GM15510 (cell line): ENCODE data around the gene PACSIN1.

Experiments
- POLR2A ChIP-seq: IDR thresholded peaks from 3 replicates; pipeline ENCODE4 v1.6.1; 2011; ENCODE audit warnings: borderline replicate concordance; ENCODE audit not compliant: insufficient read length; ENCODE audit errors: extremely low read depth

Gene PACSIN1

DNA sequence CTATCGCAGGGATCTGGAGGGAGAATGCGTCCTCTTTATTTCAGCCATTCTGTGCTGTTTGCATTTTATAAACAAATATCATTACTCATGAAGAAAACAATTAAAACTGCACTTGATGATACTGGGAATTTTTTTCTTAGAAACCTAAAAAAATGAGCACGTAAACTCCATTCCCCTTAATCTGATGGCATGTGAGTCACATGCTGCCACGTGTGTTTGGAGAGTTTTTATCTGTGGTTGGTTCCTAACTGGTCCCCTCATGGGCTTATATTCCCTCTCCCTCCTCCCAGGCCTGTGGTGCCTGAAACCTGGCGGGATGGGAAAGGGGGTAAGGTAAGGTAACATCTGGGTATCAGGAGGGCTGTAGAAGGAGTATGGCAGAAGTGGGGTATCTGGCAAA is 6.5 kb downstream of the PACSIN1 start:
- TF ChIP-seq POLR2A = no peak

DNA sequence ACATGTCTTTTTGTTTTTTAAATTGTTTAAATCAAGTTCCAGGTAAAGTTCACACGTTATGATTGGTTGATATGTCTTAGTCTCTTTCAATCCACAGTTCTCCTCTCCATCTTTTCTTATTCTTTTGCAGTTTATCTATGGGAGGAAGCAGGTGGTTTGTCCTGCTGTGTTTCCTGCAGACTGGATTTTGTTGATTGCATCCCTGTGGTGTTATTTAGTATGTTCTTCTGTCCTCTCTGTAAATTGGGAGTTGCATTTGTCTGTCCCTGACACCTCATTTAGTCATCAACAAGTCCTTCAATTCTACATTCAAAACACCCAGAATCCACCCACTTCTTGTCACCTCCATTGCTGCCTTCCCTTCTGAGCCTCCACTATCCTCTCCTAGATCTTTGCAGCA is 8.1 kb downstream of the PACSIN1 start:
- TF ChIP-seq POLR2A = no peak

DNA sequence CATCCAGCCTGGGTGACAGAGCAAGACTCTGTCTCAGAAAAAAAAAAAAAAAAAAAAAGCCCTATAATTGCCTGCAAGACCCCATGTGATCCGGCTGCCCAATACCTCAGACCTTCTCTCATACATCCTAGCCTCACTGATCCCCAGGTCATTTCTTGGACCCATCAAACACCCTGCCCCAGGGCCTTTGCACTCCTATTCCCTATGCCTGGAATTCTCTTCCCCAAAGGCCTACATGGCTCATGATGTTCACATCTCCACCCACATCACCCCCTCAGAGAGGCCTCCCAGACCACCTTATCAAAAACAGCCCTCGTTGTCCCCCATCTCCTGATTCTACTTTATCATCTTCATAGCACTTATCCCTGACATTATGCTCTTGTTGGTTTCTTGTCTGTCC is 8.9 kb downstream of the PACSIN1 start:
- TF ChIP-seq POLR2A = no peak

DNA sequence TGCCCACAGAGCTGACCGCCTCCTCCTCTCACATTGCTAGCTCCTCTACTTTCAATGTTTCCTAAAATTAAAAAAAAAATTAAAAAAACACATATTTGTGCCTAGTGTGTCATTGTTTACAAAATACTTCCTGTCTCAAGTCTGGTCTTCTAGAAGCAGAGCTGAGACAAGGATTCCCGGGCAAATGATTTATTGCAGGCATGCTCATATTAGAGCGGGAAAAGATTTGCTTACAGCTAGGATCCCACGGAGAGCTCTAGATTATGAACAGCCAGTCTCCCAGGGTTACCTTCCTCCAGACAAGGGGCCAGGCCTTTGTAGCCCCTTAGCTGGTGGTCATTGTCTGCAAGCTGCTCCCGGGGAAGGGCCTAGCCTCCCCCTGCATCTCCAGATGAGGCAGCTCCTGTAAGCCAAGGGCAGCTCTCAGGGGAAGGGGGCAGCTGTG is 9.4 kb downstream of the PACSIN1 start:
- TF ChIP-seq POLR2A = no peak

DNA sequence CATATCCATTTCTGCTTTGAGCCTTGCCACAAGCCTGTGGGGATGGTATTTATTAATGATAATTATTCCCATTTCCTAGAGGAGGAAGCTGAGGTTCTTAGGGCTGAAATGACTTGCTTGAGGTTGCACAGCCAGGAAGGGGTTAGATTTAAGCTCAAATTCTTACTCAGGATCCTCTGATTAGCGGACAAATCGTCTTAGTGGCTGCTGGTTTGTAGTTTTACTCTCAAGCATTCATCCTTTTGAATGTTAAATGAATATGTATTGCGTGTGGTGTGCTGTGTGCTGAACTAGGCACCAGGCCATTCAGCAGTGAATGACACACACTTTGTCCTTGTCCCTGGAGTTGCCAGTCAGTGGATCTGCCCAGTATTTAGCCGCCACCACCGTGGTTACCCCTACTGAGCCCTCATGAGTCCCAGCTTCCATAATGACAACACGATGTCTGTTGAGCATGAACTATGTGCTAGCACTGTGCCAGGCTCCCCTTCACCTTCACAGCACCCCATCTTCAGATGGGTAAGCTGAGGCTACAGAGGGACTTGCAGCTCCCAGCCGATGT is 10.0 kb downstream of the PACSIN1 start:
- TF ChIP-seq POLR2A = no peak

DNA sequence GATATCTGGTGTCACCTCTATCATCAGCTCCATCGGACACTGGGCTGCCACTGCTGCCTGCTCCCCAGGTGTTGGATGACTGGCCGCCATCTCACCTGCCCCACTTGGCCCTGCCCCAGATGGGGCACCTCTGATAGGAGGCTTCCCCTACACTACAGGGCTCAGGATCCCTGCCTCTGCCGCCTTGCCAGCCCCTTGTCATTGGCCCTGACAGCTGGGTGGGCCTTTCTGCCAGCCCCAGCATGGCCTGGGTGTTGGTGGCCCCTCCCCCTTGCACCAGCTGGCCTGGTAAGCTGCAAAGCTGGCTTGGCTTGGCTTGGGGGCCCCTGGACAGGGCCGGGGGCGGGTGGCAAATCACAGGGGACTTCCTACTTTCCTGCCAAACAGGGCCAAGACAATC is 10.6 kb downstream of the PACSIN1 start:
- TF ChIP-seq POLR2A = no peak

DNA sequence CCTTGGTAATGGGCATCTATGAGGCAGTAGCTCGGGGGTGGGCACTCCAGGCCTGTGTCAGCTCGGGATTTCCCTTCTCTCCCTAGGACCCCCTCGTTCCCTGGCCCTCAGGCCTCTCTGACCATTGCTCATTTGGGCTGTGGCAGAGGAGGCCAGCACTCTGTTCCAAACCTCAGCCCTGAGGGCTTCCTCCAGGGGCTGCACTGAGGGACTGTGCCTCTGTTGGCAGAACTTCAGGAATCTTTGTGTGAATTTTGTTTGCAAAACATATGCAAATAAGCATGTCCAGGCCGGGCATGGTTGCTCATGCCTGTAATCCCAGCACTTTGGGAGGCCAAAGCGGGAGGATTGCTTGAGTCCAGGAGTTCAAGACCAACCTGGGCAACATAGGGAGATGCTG is 11.0 kb downstream of the PACSIN1 start:
- TF ChIP-seq POLR2A = no peak

DNA sequence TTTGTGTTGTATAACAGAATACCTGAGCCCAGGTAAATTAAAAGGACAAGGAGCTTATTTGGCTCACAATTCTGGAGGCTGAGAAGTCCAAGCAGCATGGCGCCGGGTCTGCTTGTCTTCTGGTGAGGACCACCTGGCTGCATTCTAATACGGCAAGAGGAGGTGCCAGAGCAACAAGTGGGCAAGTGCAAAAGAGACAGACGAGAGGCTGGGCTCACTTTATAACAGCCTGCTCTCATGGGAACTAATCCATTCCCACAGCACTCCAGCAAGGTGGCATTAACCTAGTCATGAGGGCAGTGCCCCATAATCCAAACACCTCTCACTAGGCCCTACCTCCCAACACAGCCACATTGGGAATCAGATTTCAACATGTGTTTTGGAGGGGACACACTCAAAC is 12.9 kb downstream of the PACSIN1 start:
- TF ChIP-seq POLR2A = no peak

DNA sequence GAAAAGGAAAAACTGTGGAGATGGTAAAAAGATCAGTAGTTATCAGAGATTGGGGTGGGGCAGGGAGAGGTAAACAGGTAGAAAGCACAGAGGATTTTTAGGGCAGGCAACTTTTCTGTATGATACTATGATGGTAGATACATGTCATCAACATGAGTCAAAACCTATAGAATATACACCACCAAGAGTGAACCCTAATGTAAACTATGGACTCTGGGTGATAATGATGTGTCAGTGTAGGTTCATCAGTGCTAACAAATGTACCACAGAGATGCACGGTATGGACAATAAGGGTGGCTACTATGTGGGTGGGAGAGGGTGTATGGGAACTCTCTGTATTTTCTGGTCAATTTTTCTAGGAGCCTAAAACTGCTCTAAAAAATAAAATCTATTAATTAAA is 18.5 kb downstream of the PACSIN1 start:
- TF ChIP-seq POLR2A = no peak

DNA sequence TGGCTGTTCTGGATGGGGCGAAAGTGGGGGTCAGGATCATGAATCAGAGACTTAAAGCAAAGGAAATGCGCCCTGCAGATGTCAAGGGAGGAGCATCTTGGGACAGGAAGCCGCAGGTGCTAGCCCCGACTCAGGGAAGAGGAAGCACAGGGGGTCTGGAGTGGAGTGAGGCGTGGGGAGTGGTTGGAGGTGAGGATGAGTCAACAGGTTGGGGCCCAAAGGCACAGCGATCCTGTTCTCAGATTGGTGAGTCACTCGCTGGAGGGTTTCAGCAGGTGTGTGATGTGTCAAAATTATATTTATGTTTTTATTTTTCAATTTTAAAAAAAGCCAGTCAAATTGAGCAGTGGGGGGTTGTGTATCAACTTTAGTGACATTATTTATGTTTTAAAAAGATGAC is 19.0 kb downstream of the PACSIN1 start:
- TF ChIP-seq POLR2A = no peak

DNA sequence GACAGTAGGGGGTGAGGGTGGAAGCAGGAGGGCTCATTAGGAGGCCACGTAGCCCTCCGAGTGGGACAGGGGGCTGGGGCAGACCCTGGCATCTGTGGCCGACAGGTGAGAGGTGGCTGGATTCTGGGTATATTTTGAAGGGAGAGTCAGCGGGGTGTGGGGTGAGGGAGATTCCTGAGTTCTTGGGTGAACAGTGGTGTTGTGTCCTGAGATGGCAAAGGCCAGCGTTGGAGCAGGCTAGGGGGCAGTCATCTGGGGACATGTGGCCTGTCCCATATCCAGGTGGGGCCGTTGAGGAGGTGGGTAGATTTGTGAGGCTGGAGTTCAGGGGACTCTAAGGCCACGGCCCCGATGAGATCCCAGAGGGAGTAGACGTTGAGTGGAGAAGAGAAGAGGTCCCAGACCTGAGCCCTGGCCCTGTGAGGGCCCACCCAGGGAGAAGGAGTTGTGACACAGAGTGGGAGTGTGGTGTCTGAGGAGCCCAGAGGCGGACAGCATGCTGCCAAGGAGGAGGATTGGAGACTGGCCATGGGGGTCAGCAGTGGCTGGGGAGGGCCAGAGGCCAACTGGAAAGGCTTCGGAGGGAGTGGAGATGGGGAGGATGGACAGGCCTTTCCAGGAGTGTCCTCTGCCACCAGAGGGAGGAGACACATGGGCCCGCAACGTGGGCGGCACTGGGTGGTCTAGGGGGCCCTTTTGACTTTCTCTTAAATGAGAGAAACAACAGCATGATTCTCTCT is 19.6 kb downstream of the PACSIN1 start:
- TF ChIP-seq POLR2A = no peak

DNA sequence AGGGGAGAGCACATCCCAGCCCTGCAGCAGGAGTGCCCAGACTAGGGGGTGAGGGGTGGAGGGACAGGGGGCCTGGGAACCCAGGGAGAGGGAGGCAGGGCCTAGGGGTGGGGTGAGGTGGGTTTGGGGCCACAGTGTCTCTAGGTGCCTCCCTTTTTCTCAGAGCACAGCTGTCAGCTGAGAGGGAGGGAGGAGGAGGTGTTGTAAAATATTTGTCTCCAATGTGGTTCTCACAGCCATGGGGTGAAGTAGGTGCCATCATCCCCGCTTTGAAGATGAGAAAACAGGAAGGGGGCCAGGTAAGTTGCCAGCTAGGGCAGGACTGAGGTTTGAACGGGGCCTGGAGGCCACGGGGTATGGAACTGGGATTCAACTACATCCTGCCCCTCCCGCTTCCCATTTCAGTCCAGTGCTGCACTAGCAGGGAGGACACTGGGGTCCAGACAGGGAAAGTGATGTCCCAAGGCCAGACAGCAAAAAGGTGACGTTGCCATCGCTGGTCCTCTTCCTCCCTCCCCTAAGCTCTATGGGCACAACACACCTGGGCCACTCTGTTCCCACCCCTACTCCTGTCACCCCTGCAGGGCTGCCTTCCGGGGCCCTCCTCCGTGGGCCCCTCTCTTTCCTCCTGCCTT is 20.3 kb downstream of the PACSIN1 start:
- no peak for TF ChIP-seq POLR2A

DNA sequence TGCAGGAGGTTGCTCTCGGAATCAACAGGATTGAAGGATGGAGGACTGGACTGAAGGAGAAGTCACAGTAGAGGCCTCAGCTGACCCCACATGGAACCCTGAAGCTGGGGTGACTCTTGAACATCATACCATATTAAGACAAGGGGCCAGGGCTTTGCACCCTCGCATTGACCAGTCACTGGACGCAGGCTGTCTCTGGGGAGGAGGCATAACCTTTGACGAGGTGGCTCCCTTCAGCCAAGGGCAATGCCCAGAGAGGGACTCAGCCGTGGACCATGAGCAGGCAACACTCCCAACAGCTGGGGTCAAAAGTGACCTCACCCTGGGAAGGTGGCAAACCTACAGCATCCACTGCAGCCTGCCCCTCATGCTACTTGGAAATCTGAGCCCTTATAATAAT is 21.7 kb downstream of the PACSIN1 start:
- no peak for TF ChIP-seq POLR2A

DNA sequence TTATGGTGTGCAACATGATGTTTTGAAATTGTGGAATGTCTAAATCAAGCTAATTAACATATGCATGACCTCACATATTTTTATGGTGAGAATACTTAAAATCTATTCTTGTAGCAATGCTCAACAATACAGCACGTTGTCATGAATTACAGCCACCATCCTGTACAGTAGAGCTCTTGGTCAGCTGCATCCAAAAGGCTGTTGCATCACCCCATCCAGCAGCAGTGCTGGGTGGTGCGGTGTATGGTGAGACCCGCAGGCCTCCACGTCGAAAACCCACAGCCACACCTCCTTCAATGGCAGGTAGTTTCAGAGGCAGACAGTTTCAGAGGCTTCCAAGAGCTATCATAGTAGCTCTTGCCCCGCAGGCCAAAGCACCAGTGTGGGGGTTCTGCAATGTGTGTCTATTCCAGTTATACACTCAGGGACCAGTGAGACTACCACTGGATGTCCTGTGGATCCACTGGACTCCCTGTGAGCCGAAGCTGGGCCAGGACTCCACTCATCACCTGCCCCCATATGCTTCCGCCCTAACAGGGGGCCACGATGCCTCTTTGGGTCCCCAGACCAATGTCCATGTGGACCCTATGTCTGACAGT is 23.4 kb downstream of the PACSIN1 start:
- no peak for TF ChIP-seq POLR2A

DNA sequence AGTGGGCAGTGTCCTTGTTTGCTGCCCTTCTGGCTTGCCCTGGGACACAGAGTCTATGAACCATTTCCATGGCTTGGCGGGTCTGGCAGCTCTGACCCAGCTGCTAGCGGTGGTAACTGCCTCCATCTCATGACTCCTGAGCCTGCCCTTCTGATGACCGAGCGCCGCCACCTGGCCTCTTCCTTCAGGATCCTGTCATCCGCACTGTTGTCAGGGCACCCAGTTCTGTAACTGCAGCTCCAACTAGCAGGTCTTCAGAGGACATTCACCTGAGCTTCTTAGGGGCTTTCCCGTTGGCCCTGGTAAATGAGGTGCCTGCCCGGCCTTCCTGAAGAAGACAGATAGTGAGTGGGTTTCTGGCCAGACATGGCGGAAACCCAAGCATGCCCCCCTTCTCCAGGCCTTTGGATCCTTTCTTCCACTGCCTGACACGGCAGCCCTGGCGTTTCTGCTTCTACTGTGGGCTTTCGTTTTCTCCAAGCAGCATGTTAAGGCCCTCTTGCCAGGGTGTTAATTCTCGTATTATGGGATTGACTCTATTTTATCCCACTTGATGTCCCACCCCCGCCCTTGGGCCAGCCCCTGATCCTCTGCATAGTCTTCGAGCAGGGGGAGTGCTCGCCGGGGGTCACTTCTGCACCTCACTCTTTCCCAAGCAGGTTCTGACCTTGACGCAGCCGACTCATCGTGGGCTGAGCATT is 24.7 kb downstream of the PACSIN1 start:
- no peak for TF ChIP-seq POLR2A
